Fibroblast of mammary gland (primary cell): ENCODE measurements around the gene CHP1.
A peak's percentile ranks its signal among the peaks of the same experiment; 100 is the strongest.
"Not testable (repeated sequence)": the region's sequence is repeated elsewhere in the genome, so short reads cannot be mapped to it uniquely, and the experiment has no call there.

Experiments used
- DNase-seq: peaks from one replicate; pipeline ENCODE4 v3.0.0-alpha.2; 2010; ENCODE audit warnings: low read depth
- H3K4me3 ChIP-seq: 2 replicates; pipeline ENCODE4 v1.5.1; 2011; ENCODE audit warnings: low read depth, mild to moderate bottlenecking, low read length, moderate library complexity; ENCODE audit not compliant: control insufficient read depth
- CTCF ChIP-seq: conservative IDR thresholded peaks from 2 replicates; pipeline ENCODE4 v1.5.1; 2011; ENCODE audit warnings: low read depth, low read length, inconsistent platforms; ENCODE audit not compliant: control insufficient read depth, insufficient read depth

The CHP1 gene

DNA sequence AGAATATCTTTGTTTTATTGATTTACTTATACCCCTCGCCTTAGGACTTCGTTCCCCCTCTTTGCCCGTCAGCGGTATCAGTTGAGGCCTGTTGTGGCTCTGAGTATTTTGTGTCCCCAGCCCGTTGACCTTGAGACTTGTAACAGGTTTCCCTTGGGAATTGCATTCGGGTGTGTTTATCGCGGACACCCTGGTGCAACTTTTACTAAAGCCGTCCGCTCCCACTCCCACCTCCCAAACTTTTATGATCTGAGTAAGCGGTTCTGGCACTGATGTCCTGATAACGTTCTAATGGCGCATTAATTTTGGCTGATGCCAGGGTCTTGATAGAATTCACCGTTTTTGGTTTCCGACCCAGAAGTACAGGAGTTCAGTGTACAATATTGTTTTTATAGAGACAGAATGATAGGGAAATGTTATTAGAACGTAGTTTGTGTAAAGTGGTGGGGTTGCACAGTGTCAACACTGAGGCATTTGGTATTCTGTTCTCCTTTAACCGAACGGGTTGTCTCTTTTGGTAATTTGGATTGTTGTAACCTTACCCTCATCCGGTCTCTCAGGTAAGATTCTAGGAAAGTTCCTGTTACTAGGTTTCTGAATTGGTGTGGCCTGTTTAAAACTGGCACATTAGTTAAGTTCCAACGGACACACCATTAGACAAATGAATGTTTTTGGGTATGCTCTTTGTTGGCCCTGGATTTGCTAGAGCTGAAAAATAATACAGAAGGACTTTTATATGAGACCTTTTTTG lies 53.5 kb downstream of the CHP1 start:
- H3K4me3 ChIP-seq = peak overlapping the region; percentile 82
- DNase-seq = peak; percentile 29
- TF ChIP-seq CTCF = no peak

DNA sequence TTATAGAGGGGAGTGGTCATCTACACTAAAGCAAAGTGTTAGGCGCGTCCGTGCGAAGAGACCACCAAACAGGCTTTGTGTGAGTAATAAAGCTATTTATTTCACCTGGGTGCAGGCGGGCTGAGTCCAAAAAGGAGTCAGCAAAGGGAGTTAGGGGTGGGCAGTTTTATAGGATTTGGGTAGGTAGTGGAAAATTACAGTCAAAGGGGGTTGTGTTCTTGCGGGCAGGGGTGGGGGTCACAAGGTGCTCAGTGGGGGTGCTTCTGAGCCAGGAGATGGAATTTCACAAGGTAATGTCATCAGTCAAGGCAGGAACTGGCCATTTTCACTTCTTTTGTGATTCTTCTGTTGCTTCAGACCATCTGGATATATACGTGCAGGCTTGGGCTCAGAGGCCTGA lies 54.2 kb downstream of the CHP1 start:
- peak overlapping the region; percentile 82 for H3K4me3 ChIP-seq
- no peak for TF ChIP-seq CTCF
- DNase-seq = no peak

- H3K4me3 ChIP-seq = no peak overlapping the region
- DNase-seq = peak; percentile 74
- TF ChIP-seq CTCF = no peak
These were observed 55.7 kb downstream of the CHP1 start for GRCh38 chr15:41286665-41287333.

DNA sequence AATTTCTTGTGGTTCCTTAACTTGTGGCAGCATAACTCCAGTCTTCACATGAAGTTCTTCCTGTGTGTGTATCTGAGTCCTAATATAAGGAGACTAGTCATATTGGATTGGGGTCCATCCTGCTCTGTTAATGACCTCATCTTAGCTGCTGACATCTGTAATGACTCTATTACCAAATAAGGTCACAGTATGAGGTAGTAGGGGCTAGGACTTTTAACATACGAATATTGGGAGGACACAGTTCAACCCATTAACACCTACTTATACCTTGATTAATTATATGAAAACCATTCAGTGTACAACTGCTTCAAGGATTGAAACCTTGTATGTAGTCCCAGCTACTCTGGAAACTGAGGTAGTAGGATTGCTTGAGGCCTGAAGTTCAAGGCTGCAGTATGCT lies 57.4 kb downstream of the CHP1 start:
- no peak overlapping the region for H3K4me3 ChIP-seq
- DNase-seq = no peak
- no peak for TF ChIP-seq CTCF

- TF ChIP-seq CTCF = no peak
- no peak overlapping the region for H3K4me3 ChIP-seq
- no peak for DNase-seq
These were observed 58.9 kb downstream of the CHP1 start for GRCh38 chr15:41289953-41290352.

- H3K4me3 ChIP-seq = no peak overlapping the region
- no peak for DNase-seq
- TF ChIP-seq CTCF = no peak
These were observed 60.1 kb downstream of the CHP1 start for GRCh38 chr15:41291065-41291631.

DNA sequence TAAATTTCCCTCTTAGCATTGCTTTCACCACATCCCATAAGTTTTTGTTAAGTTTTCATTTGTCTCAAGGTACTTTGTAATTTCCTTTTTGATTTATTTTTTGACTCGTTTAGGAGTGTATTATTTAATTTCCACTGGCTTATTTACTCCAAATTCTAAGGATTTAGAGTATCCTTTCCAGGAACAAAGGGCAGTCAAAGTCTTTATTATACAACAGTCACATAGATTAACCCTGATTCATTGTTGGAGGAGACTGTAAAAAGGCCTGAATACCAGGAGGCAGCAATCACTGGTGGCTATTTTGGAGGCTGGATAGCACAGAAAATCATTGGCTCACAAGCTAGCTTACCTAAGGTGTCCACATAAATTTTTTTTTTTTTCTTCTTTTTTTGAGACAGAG lies 61.5 kb downstream of the CHP1 start:
- DNase-seq = no peak
- no peak overlapping the region for H3K4me3 ChIP-seq
- TF ChIP-seq CTCF = no peak

- DNase-seq, H3K4me3 ChIP-seq: not testable (repeated sequence)
These were observed 70.1 kb downstream of the CHP1 start for GRCh38 chr15:41301139-41301538.
